NCI-H748 (cell line): ENCODE data around the gene HP.
"Not testable (repeated sequence)": the region's sequence is repeated elsewhere in the genome, so short reads cannot be mapped to it uniquely, and the experiment has no call there.

ENCODE experiments used
- DNase-seq: peaks from one replicate; lab custom pipeline; 2025; ENCODE audit not compliant: unreplicated experiment; lab: John Stamatoyannopoulos, UW

Gene HP, protein sequence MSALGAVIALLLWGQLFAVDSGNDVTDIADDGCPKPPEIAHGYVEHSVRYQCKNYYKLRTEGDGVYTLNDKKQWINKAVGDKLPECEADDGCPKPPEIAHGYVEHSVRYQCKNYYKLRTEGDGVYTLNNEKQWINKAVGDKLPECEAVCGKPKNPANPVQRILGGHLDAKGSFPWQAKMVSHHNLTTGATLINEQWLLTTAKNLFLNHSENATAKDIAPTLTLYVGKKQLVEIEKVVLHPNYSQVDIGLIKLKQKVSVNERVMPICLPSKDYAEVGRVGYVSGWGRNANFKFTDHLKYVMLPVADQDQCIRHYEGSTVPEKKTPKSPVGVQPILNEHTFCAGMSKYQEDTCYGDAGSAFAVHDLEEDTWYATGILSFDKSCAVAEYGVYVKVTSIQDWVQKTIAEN

DNA sequence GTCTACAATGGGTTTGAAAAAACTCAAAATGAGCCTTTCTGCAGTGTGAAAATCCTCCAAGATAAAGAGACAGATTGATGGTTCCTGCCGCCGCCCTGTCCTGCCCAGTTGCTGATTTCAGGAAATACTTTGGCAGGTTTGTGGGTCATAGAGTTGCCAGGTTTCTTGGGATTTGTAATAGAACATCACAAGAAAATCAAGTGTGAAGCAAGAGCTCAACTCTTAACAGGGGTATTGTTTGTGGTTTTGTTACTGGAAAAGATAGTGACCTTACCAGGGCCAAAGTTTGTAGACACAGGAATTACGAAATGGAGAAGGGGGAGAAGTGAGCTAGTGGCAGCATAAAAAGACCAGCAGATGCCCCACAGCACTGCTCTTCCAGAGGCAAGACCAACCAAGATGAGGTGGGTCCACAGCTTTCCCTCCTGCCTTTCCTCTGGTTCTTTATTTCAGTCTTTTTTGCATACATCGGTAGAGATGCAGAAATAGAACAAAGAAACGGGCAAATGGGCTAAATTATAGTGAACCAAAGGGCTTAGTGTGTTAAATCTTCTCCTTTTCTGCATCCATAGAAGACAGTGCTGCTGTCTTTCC lies at the start of gene HP:
TSS of gene HP (plus strand) at position 252 of the 594 bp plus-strand sequence. CDS start at position 400, 148 bp downstream.
- not testable (repeated sequence) for DNase-seq

DNA sequence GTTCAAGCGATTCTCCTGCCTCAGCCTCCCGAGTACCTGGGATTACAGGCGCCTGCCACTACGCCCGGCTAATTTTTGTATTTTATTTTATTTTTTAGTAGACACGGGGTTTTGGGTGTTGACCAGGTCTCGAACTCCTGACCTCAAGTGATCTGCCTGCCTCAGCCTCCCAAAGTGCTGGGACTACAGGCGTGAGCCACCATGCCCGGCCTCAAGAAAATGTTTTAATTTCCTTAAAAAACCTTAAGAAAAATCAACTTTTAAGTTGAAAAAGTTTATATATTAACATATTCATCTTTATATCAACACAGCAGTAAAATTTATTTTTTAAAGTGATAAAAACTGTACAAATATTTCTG lies 46.3 kb upstream of the HP start:
- DNase-seq = not testable (repeated sequence)

DNA sequence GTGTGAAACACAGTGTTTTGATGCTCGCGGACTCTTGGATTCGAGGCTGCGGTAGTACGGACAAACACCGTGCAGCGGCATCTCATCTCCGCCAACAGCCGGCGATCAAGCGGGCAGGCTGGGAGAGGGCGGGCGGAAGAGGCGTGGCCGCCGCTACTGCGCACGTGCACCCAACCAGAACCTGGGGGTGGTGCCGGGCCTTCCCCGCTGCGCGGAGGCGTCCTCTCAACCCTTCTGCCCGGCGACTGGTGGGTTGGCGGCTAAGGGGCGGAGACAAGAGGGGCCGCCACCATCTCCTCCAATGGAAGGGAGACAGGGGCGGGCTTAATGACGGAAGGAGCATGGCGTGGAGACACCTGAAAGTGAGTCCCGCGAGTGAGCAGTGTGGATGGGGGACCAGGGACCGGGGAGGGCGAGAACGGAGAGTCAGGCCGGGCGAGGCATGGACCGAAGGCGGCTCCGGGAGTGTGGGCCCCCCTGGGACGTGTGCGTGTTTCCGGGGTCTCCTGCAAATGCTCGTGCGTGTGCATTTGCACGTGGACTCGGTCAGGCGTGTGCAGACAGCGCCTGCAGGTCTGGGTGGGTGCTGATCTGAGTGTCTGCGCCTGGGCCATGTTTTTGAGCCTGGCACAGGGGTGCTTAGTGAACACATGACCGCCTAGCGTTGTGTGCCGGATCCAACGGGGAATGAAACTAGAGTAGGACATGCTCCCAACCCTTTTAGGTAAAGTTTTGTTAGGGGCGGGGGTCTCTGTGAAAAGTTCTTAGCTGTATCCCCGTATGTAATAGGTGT lies 45.7 kb upstream of the HP start, which contains the start of gene DHODH:
TSS of gene DHODH (plus strand) at position 321 of the 793 bp plus-strand sequence. CDS start at position 342, 21 bp downstream.
- DNase-seq = peak; percentile 96

DNA sequence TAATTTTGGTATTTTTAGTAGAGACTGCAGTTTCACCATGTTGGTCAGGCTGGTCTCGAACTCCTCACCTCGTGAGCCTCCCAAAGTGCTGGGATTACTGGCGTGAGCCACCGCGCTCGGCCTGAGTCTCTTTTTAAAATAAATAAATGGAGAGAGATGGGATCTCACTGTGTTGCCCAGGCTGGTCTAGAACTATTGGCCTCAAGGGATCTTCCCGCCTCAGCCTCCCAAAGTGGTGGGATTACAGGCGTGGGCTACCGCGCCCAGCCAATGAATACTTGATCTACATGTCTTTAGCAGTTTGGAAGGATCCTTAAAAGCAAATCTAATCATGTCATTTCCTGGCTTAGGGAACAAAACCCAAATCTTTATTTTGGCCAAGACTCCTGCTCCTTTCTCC lies 44.5 kb upstream of the HP start:
- no peak for DNase-seq

DNA sequence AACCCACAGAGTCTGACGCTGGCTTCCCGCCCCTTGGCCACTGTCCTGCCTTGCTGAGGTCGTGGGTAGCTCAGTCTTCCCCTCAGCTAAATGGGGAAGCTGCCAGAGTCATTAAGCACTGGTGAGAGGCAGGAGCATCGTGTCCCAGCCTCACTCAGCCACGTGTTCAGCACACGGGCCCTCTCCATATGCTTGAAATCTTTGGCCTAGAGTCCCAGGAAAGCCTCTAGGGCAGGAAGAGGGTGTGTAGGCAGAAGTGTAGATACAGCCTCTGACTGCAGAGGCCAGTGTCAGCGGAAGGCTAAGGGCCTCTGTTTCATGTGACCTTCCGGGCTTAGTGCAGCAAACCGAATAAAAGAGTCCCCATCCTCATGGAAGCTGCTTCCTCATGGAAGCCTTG lies 41.7 kb upstream of the HP start:
- DNase-seq = no peak

DNA sequence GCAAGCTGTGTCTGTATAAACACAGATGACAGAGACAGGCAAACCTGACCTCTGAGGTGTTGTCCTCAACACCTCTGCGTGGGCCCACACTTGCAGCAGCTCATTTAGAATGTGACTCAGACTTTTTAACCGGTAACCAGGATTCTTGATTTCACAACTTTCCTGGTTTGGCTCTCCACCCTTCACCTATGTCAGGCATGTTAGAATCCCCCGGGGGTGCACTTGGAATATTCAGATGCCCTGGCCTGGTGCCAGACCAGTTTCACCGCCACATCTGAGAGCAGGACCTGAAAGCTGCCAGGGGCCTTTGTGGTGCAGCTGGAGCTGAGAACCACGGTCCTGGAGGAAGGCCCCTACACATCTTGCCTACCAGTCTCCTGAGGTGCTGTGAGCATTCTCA lies 40.9 kb upstream of the HP start:
- no peak for DNase-seq

DNA sequence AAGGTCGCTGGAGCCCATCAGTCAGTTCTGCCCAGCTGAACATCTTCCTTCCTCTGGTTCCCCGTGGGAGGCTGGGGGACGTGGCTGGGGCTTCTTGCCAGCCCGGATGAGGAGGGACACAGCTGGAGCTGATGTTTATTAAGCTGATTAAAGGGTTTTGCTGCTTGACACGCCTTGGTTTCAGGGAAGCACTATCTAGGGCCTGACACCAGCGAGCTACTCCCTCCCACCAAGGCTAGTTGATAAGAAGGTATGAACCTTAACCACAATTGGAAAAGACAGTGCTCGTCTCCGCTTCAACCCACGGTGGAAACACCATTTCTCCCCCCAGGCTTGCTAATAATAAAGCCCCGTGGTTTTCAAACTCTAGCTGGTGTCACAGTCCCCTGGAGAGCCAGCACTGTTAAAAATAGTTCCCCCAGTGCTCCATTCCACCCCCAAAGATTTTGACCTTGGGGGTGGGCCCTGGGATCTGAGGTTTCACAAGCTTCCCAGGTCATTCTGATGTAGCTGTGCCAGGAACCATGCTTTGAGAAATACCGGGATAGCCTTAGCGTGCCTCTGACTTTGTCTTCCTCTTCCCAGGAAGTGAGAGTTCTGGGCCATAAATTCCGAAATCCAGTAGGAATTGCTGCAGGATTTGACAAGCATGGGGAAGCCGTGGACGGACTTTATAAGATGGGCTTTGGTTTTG lies 40.3 kb upstream of the HP start:
- DNase-seq = no peak

DNA sequence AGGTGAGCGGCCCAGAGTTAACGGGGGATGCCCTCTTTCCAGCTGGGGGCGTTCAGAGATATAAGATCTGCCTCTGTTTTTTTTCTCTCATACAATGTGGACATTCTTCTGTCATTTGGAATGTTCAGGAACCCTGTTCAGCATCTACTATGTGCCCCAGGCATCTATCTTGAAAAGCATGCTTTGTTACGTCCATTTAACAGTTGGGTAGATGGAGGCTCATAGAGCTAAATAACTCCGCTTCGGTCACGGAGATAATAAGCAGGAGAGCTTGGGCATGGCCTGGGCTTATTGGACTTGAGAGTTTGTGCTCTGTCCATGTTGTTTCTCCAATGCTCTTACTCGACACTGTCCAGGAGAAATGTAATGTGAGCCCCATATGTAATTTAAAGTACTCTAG lies 39.6 kb upstream of the HP start:
- no peak for DNase-seq

DNA sequence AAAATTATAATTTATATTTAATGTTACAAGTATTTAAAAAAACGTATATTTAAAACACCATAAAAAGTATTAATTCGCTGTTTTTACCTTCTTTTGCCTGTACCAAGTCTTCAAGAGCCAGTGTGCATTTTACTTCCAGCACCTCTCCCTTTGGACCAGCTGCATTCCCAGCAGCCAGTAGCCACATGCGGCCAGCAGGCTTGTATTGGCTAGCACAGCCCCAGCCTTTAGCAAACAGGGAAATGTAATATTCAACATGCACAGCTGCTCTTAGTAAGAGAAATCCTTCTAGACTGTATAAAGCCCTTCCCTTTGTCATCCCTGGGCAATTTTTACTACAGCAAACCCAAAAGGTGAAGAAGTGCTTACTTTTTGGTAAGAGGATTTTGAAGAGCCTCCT lies 39.2 kb upstream of the HP start:
- DNase-seq = no peak

DNA sequence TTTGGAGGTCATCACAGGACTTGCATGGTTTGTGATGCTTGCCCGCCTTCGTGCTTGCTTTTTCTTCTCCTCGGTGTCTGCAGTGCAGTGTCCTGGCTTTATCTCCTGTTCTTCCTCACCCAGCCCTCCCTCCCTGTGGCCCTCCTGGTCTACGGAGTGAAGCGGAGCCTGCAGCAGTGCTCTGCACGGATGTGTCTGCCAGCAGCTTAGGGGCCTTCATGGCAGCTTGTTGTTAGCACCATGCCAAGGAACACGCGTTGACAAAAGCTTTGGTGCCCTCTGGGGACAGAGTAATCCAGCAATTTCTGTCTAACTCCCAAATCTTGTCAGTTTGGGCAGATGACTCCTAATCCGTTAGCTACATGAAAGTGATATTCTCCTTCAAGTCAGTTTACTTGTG lies 35.8 kb upstream of the HP start:
- DNase-seq = no peak

DNA sequence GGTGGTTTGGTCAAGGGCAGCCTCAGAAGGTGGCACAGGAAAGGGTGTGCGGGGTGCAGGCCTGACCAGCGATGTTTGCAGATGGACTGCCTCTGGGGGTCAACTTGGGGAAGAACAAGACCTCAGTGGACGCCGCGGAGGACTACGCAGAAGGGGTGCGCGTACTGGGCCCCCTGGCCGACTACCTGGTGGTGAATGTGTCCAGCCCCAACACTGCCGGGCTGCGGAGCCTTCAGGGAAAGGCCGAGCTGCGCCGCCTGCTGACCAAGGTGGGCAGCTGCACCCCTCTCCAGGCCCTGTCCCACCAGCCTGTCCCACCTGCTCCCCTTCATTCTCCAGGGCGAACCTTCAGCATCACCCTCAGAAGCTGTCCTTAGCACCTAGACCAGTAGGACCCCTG lies 33.3 kb upstream of the HP start:
- no peak for DNase-seq

DNA sequence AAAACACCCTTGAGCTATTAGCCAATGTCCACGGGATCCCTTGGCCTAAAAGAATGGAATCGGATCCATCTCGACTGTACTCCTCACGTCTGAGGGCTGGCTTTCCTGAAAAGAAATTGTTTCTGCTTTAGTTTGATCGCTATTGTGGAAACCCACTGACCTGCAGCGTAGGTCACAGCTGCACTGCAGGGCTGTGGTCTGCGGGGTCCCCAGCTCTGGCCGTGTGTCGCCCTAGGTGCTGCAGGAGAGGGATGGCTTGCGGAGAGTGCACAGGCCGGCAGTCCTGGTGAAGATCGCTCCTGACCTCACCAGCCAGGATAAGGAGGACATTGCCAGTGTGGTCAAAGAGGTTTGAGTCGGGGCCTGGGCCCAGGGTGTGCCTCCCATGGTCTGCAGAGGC lies 32.2 kb upstream of the HP start:
- no peak for DNase-seq

DNA sequence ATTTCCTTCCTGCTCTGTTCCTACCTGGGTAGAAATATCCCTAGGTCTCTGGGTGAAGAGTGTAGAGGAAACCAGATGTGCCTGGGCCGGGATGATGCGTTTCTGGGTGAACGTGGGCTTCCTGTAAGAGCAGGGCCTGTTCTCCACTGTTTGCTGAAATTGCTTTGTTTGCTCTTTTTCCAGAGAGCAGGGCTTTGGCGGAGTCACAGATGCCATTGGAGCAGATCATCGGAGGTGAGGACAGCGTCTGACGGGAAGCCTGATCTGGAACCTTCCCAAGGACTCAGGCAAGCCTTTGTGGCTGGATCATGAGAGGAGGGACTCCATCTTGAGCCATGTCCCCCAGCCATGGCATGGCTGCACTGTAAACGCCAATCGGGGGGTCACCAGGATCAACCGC lies 30.3 kb upstream of the HP start:
- DNase-seq = no peak

DNA sequence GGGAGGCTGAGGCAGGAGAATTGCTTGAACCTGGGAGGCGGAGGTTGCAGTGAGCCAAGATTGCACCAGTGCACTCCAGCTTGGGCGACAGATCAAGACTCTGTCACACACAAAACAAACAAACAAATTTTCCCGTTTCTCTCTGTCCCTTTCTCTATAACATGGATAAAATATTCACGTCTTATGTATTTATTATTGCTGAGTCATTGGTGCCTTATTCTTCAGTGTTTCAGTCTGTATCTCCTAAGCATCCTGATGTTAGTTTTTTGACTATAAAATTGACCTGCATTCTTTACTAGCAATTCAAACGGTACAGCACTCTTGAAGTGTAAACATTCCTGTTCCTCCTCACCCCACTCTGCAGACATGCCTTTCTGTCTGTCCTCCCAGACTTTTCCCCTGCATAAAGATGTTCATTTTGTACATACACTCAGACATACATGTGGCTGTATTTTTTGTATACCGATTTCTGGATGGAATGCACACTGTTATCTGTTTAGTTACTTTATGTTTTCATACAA lies 29.4 kb upstream of the HP start:
- no peak for DNase-seq

DNA sequence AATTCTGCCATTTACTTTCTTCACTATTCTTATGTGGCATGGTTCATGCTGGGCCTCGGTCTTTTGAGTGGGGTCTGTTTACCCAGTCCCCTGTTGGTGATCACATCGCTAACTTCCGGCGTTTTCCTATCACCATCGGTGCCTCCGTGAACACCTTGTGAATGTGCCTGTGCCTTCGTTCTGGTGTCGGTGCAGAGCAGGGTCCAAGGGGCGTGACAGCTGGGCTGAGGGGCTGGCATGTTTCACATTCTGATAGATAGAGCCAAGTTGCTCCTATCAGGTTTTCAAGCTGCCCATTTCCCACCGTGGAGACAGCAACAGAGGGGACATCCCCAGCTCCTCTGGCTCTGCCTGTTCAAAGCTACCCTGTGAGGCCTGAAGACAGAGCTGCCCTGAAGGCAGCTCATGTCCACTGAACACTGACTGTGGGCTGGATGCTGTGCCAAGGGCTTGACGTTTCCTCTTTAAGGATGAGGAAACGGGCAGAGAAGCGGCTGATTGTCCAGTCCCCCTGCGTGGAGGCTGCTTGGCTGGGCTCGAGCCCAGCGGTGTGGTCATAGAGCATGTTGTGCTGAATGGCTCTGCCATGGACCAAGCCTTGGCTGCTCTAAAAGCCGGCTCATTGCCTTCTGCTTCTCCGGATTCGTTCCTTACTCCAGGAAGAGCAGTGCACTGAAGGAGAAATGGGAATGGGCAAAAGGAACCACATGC lies 28.7 kb upstream of the HP start:
- no peak for DNase-seq

DNA sequence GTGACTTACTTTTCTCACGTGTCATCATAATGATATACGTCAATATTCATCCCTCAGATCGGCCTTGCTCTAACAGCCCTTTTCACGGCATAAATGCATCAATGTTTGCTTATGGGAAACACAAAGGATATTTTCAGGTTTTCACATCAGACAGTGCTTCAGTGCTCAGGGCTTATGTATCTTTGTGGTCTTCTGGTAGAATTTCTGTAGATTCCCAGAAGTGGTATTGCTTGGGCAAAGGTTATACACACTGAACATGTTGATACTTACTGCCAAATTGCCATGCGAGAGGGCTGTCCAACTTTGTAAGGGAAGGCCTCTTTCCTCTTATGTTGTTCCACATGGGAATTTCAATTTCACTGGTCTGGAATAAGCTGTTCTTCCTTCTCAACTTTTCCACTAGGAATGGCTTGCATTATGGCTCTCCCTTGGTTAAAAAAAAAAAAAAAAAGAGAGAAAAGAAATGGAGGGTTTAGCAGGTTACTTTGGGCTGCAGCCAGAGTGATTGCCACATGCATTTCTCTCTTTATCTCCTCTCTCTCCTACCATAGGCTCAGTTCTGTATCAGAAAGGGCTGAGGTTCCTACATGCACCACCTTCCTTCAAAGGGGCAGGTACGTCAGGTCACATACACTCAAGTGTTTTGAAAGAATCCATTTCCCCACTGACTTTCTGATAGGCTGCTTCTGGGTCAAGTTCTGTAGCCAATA lies 26.5 kb upstream of the HP start:
- DNase-seq = no peak

DNA sequence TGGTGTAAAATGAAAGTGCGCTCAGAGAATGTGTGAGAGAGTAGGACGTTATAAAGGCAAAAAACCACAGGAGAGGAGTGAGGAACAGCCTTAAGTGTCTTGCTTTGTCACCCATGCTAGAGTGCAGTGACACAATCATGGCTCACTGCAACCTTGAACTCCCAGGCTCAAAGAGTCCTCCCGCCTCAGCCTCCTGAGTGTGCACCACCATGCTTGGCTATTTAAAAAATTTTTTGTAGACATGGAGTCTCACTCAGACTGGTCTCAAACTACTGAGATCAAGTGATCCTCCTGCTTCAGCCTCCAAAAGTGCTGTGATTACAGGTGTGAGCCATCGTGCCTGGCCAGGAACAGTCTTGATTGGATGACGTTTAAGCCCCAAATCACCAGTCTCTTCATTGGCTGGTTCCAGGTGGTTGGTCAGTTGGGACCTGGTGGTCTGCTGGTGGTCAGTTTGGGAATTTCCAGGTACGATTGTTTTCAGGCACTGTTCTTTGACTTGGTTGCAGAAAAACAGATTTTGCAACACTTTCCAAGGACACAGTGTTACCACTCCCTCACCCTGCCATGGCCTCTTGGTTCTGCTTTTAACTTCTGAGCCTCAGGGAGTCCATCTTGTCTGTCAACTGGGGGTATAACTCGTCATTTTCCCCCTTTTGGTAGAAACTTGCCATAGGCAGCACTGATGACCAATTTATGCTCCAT lies 24.6 kb upstream of the HP start:
- DNase-seq = no peak

DNA sequence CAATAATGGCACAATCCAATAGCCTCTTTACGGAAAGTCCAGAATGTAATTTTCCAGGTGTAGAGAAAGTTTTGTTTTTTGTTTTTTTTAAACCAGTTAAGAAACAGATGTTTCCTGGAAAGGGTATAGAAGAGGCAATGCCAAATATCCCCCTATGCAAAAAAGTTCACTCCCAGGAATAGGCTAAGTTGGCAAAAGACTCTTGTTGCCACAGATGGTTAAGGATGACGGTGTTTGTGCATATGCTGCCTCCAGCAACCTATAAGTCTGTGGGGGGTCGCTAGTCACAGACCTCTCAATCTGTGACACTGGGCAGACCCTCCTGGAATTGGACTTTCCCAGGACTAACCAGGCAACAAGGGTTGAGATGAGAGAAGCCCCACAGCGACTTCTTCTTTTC lies 20.9 kb upstream of the HP start:
- DNase-seq = no peak

DNA sequence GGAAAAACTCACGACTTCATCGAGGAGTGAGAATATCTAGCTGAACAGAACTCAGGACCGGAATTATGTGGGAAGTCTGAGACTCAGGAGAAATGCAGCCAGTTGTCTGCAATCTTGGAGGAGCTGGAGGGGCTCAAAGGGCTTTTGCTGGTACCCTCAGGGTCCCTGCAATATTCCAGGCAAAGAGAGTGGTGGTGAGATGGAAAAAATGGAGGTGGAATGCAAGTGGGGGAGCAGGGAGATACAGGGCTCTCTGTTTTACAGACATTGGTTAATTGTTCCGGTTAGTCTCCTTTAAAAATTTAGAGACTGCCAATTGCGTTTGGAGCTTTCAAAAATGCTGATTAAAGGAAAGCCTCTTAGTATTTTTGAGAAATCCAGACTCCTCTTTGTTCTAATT lies 18.2 kb upstream of the HP start:
- no peak for DNase-seq
